ENCODE results near the gene MTRF1.
"Not testable (repeated sequence)": the region's sequence is repeated elsewhere in the genome, so short reads cannot be mapped to it uniquely, and the experiment has no call there.

MTRF1 gene

GRCh38 chr13:41263261-41263971, at the start of gene MTRF1:
TSS of gene MTRF1 (minus strand) at chr13:41263576. CDS start at chr13:41260907, 2,669 bp downstream.
- DNase-seq: peak; percentile 95

GRCh38 chr13:41313117-41313516, 49.7 kb upstream of the MTRF1 start:
- DNase-seq: no peak

- peak; percentile 63 for DNase-seq
These were observed 48.8 kb upstream of the MTRF1 start for GRCh38 chr13:41312176-41312500.

GRCh38 chr13:41311406-41312175, 48.2 kb upstream of the MTRF1 start:
- DNase-seq: peak; percentile 59

GRCh38 chr13:41310963-41311405, 47.6 kb upstream of the MTRF1 start, which contains the start of gene NAA16:
TSS of gene NAA16 (plus strand) at chr13:41311267. CDS start at chr13:41311529, 262 bp downstream.
- peak; percentile 91 for DNase-seq

- no peak for DNase-seq
These were observed 44.7 kb upstream of the MTRF1 start for GRCh38 chr13:41307884-41308640.

GRCh38 chr13:41306271-41307145, 43.1 kb upstream of the MTRF1 start:
- no peak for DNase-seq

- DNase-seq: no peak
These were observed 41.2 kb upstream of the MTRF1 start for GRCh38 chr13:41304551-41304950.

GRCh38 chr13:41302743-41303142, 39.4 kb upstream of the MTRF1 start:
- DNase-seq: no peak

GRCh38 chr13:41299316-41300094, 36.1 kb upstream of the MTRF1 start:
- no peak for DNase-seq

GRCh38 chr13:41296879-41297646, 33.7 kb upstream of the MTRF1 start:
- DNase-seq: no peak

- no peak for DNase-seq
These were observed 32.6 kb upstream of the MTRF1 start for GRCh38 chr13:41295973-41296372.

GRCh38 chr13:41294914-41295313, 31.5 kb upstream of the MTRF1 start:
- no peak for DNase-seq

- DNase-seq: no peak
These were observed 29.9 kb upstream of the MTRF1 start for GRCh38 chr13:41293272-41293671.

GRCh38 chr13:41291246-41291645, 27.9 kb upstream of the MTRF1 start:
- no peak for DNase-seq

GRCh38 chr13:41289463-41289881, 26.1 kb upstream of the MTRF1 start:
- no peak for DNase-seq

GRCh38 chr13:41286370-41286769, 23.0 kb upstream of the MTRF1 start:
- no peak for DNase-seq

- DNase-seq: no peak
These were observed 21.3 kb upstream of the MTRF1 start for GRCh38 chr13:41284512-41285288.

- no peak for DNase-seq
These were observed 18.8 kb upstream of the MTRF1 start for GRCh38 chr13:41282129-41282571.

GRCh38 chr13:41279156-41279555, 15.8 kb upstream of the MTRF1 start:
- not testable (repeated sequence) for DNase-seq
